IPS DF 4.7 (cell line): Measurements from ENCODE around the gene MLLT3.

Source experiments
- DNase-seq: peaks from one replicate; pipeline ENCODE4 v3.0.0-alpha.2; 2013; ENCODE audit warnings: low spot score; ENCODE audit errors: extremely low read depth

The MLLT3 gene

GRCh38 chr9:20313415-20313814 lies 308.9 kb downstream of the MLLT3 start:
- DNase-seq: no peak

- DNase-seq: no peak
Observed at GRCh38 chr9:20312732-20313131, 309.6 kb downstream of the MLLT3 start.

- DNase-seq: no peak
Observed at GRCh38 chr9:20310024-20310423, 312.3 kb downstream of the MLLT3 start.

- DNase-seq: no peak
Observed at GRCh38 chr9:20309124-20309523, 313.2 kb downstream of the MLLT3 start.

GRCh38 chr9:20307621-20308020 lies 314.7 kb downstream of the MLLT3 start:
- DNase-seq: no peak

GRCh38 chr9:20305452-20305851 lies 316.8 kb downstream of the MLLT3 start:
- no peak for DNase-seq

- DNase-seq: no peak
Observed at GRCh38 chr9:20303996-20304395, 318.3 kb downstream of the MLLT3 start.

GRCh38 chr9:20303066-20303465 lies 319.2 kb downstream of the MLLT3 start:
- no peak for DNase-seq

- no peak for DNase-seq
Observed at GRCh38 chr9:20302197-20302596, 320.1 kb downstream of the MLLT3 start.

GRCh38 chr9:20300430-20301115 lies 321.7 kb downstream of the MLLT3 start:
- no peak for DNase-seq

- DNase-seq: no peak
Observed at GRCh38 chr9:20297646-20298084, 324.6 kb downstream of the MLLT3 start.

GRCh38 chr9:20295555-20295954 lies 326.7 kb downstream of the MLLT3 start:
- DNase-seq: no peak

- DNase-seq: no peak
Observed at GRCh38 chr9:20294046-20294750, 328.1 kb downstream of the MLLT3 start.

- DNase-seq: peak; percentile 19
Observed at GRCh38 chr9:20292002-20292401, 330.3 kb downstream of the MLLT3 start.
